SH-SY5Y (cell line): Measurements from ENCODE around the gene PIM1.

ENCODE experiments used
- GATA2 ChIP-seq: IDR thresholded peaks from 2 replicates; pipeline ENCODE4 v1.6.1; 2011; ENCODE audit warnings: mild to moderate bottlenecking, low read depth, low read length
- GATA3 ChIP-seq: IDR thresholded peaks from 2 replicates; pipeline ENCODE4 v1.6.1; 2011; ENCODE audit warnings: low read depth, mild to moderate bottlenecking, low read length, moderate library complexity

DNA sequence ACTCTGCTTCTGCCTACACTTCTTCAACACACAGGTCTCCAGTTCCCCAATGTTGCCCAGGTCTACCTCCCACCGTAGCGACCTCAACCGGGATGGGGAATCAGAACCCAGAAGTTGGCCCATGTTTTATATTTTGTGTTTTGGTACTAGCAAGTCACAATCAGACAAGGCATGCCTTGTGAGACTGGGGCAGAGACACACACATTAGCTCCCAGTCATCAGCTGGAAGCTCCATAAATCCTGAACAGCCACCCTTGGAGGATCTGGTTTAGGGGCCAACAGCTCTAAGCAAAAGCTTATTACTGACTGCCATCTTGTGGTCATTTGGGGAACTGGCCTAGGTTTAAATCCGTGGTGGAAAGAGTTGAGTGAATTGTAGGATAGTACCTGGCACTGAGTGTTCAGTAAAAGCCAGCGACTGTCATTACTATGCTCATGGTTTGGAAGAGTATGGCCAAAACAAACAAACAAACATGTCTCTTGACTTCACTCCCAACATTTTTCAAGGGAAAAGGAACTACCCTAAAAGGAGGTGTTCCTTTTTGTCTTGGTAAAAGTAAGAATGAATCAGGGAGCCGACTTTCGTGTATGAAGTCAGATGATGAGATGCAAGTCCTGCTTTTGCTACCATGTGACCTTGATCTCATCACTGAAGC lies 40.5 kb downstream of the PIM1 start:
- TF ChIP-seq GATA2 = no peak
- no peak for TF ChIP-seq GATA3
